Lower leg skin (tissue), 4 donors: ENCODE data around the gene DMD. TPM values are rescaled to one million over a fixed set of nuclear protein-coding genes. Genes with fewer than 3 reads are reported as not detected.

Source experiments
- DNase-seq, 2 donors: peaks; one replicate each; pipeline ENCODE4 v3.0.0-alpha.2; 2019; ENCODE audit warnings: low spot score in 2 of 2
- H3K4me3 ChIP-seq: fragments of 200-600 bp; sonication (generic); 2 replicates; pipeline ENCODE4 v1.5.1; 2017; ENCODE audit warnings: mild to moderate bottlenecking, low read depth; ENCODE audit not compliant: poor library complexity, severe bottlenecking
- CTCF ChIP-seq, 3 donors: fragments of 450-650 bp; IDR thresholded peaks; one replicate each; pipeline ENCODE4 v1.5.1; 2016; ENCODE audit warnings: antibody characterized with exemption in 3 of 3, mild to moderate bottlenecking in 3 of 3, moderate library complexity in 2 of 3
- POLR2A ChIP-seq, 2 donors: fragments of 450-650 bp; IDR thresholded peaks; one replicate each; pipeline ENCODE4 v1.6.1; 2016 to 2017; ENCODE audit warnings: antibody characterized with exemption in 2 of 2, mild to moderate bottlenecking in 1 of 2, moderate library complexity in 1 of 2
- WGBS, 2 donors: methylation state at CpG; one replicate each; pipeline ENCODE4 v1.1.5; 2018; 5-methylcytosine and 5-hydroxymethylcytosine counted together
- intact Hi-C: fragments of 100-400 bp; cut with DNase I; formaldehyde crosslinking; loops from one replicate; pipeline ENCODE4 v1.15.0; 2023; ENCODE audit warnings: low total_unique reads
- total RNA-seq, 4 donors: library from RNA; depleted of rRNA; stranded (reverse); fragments of >200 nt; gene quantifications; one replicate each; pipeline ENCODE4 v1.1.0, GENCODE V29; 2016

The DMD gene
- total RNA-seq, 4 donors from 2014 or later = 23.0 to 27.5 (median 26.7) TPM

GRCh38 chrX:31461266-31461665, 1750.1 kb downstream of the DMD start:
- DNase-seq = no peak

GRCh38 chrX:31459361-31459760, 1752.0 kb downstream of the DMD start:
- H3K4me3 ChIP-seq = no peak overlapping the region
- intact Hi-C loops = no loop called here
- no peak for DNase-seq
- 39 to 59% methylated on average over 5 of the region's 5 CpGs for WGBS, 2 donors
- TF ChIP-seq POLR2A (IDR thresholded peaks at IDR 0.05) (no peak), CTCF (IDR thresholded peaks at IDR 0.05) (no peak)

More at GRCh38 chrX:31461266-31461665, 1750.1 kb downstream of the DMD start:
- TF ChIP-seq POLR2A (IDR thresholded peaks at IDR 0.05) = no peak
- TF ChIP-seq CTCF (IDR thresholded peaks at IDR 0.05) = no peak
- intact Hi-C loops = no loop called here
- no peak overlapping the region for H3K4me3 ChIP-seq

- TF ChIP-seq CTCF (IDR thresholded peaks at IDR 0.05) = no peak
- no peak for TF ChIP-seq POLR2A (IDR thresholded peaks at IDR 0.05)
- WGBS, 2 donors = 55 to 61% methylated on average over 4 of the region's 4 CpGs
- intact Hi-C loops = no loop called here
- no peak overlapping the region for H3K4me3 ChIP-seq
- DNase-seq = no peak
Observed at GRCh38 chrX:31449965-31450364, 1761.4 kb downstream of the DMD start.

- no peak overlapping the region for H3K4me3 ChIP-seq
- no peak for DNase-seq
- intact Hi-C loops = no loop called here
- WGBS, 2 donors = 59 to 76% methylated on average over 3 of the region's 3 CpGs
- TF ChIP-seq CTCF (IDR thresholded peaks at IDR 0.05) = no peak
- TF ChIP-seq POLR2A (IDR thresholded peaks at IDR 0.05) = no peak
Observed at GRCh38 chrX:31449081-31449480, 1762.3 kb downstream of the DMD start.

GRCh38 chrX:31445542-31445941, 1765.8 kb downstream of the DMD start:
- no peak for DNase-seq
- 66 to 71% methylated on average over 4 of the region's 4 CpGs for WGBS, 2 donors
- H3K4me3 ChIP-seq = no peak overlapping the region
- TF ChIP-seq POLR2A (IDR thresholded peaks at IDR 0.05) = no peak
- no peak for TF ChIP-seq CTCF (IDR thresholded peaks at IDR 0.05)
- intact Hi-C loops = no loop called here

- TF ChIP-seq POLR2A (IDR thresholded peaks at IDR 0.05) (no peak), CTCF (IDR thresholded peaks at IDR 0.05) (no peak)
- 88 to 94% methylated on average over 8 of the region's 8 CpGs for WGBS, 2 donors
- intact Hi-C loops = no loop called here
- no peak overlapping the region for H3K4me3 ChIP-seq
- DNase-seq = no peak
Observed at GRCh38 chrX:31443654-31444053, 1767.7 kb downstream of the DMD start.
